D721Med (cell line): ENCODE data around the gene GSTCD.
"Not testable (repeated sequence)": the region's sequence is repeated elsewhere in the genome, so short reads cannot be mapped to it uniquely, and the experiment has no call there.

Source experiments
- DNase-seq: peaks from one replicate; pipeline ENCODE4 v3.0.0; 2011; ENCODE audit warnings: low spot score; ENCODE audit not compliant: insufficient read length
- FAIRE-seq: peaks from 2 replicates; lab custom pipeline; 2011; peaks lifted over from hg19 to GRCh38; lab: Jason Lieb, UNC
- TF ChIP-seq, protein P1 (sequence below): IDR thresholded peaks from 2 replicates; pipeline ENCODE4 v1.5.1; 2012; ENCODE audit warnings: mild to moderate bottlenecking, control low read depth; ENCODE audit not compliant: insufficient read depth; ENCODE audit errors: missing control alignments

The GSTCD gene

DNA sequence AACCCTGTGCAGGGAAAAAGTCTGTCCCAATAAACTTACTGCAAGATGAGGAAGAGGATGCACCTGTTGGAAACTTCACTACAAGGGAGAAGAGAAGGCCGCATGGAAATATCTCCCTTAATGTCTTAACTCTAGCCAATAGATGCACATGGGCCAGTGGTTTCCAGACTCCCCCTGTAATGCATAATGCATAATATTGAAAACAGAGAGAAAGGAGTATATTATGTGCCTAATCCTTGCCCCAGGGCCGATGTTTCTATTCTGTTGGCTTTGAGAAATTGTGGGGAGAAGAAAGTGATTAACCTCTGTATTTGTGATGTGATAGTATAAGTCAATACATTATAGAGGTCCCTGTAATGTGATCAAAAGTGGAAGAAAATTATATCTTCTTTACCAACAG, 37.3 kb upstream of the GSTCD start:
- TF ChIP-seq, protein P1, sequence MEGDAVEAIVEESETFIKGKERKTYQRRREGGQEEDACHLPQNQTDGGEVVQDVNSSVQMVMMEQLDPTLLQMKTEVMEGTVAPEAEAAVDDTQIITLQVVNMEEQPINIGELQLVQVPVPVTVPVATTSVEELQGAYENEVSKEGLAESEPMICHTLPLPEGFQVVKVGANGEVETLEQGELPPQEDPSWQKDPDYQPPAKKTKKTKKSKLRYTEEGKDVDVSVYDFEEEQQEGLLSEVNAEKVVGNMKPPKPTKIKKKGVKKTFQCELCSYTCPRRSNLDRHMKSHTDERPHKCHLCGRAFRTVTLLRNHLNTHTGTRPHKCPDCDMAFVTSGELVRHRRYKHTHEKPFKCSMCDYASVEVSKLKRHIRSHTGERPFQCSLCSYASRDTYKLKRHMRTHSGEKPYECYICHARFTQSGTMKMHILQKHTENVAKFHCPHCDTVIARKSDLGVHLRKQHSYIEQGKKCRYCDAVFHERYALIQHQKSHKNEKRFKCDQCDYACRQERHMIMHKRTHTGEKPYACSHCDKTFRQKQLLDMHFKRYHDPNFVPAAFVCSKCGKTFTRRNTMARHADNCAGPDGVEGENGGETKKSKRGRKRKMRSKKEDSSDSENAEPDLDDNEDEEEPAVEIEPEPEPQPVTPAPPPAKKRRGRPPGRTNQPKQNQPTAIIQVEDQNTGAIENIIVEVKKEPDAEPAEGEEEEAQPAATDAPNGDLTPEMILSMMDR = no peak
- FAIRE-seq = no peak
- no peak for DNase-seq

DNA sequence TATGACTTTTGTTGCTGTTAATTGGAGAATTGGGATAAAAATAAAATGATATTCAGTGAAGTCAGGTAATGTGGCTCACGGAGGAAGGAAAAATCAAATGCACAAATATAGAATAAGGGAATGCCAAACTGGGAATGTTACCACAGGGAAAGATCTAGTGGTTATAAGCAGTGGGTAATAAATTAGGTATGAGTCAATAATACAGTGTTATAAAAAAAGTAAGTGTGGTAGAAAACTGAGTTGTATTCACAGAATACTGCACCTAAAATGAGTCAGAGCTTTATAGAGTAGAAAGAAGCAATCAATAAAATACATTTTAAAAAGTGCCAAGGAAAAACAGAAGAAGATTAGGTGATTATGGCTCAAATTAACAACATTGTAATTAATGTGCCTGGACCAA, 34.6 kb upstream of the GSTCD start:
- TF ChIP-seq, protein P1 = no peak
- DNase-seq = no peak
- no peak for FAIRE-seq

DNA sequence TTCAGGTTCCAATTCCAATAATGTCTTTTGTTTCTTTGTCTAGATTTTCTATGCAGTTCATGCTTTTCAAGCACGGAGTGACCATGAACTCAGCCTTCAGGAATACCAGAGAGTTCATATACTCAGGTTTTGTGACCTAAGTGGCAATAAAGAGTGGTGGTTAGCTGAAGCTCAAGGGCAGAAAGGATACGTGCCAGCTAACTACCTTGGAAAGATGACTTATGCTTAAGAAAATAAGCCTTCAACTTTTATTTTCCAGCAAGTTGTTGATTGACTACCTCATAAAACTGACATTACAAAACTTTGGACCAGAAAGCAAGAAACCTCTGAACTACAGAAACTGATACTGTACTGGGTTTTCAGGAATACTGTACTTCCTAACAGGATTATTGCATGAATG, 30.9 kb upstream of the GSTCD start:
- no peak for FAIRE-seq
- TF ChIP-seq, protein P1 = no peak
- DNase-seq = no peak

DNA sequence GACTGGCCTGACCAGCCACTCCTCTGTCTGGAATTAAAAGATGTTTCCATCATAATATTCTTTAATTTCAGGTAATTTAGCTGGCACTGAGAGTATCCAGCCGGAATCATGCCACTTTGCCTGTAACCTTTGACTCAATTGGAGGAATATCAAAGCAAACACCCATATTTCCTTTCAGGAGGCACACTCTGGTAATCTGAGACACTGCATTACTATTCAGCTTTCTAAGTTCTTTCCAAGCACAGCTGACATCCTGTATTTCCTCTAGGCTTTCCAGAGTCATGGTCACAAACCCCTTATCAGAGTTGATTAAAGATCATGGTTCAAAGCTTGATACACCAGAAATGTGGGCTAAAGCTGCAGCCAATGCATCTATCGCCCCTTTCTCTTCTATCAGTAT, 29.4 kb upstream of the GSTCD start:
- DNase-seq (no peak), FAIRE-seq (no peak)
- TF ChIP-seq, protein P1 = no peak

DNA sequence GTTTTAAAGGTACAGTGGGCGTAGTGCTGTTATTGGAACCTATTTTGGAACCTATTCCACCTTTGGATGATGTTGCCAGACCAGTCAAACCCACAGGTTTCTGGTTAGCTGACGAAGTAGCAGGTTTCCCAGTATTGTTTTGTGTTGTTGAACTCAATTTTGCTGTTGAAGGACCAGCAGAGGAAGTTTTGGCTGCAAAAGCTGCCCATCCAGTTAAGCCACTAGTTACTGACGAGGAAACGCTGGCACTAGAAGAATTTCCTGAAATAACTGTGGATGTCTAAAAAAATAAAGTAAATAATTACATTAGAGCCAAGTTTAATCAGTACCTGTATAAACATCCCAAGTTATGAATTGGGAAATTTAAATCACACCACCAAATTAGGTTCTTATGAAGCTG, 25.5 kb upstream of the GSTCD start:
- FAIRE-seq (no peak), DNase-seq (no peak)
- TF ChIP-seq, protein P1 = no peak

DNA sequence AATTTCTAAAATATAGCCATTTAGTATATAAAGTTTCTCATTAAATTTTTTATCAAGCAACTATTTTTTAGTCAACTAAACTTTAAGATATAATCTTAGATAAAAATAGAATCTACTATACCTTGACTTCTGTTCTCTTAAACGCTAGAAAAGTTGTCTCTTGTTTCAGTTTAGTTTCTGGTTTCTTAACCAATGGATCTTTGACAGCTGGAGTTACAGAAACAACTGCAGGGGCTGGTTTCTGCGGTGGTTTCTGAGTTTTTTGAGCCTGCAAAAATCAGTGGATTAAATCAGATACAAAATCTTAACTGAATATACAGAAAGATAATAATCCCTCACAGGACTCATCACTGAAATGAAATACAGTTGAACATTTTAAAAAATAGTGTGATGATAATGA, 22.0 kb upstream of the GSTCD start:
- TF ChIP-seq, protein P1 = no peak
- FAIRE-seq (no peak), DNase-seq (no peak)

DNA sequence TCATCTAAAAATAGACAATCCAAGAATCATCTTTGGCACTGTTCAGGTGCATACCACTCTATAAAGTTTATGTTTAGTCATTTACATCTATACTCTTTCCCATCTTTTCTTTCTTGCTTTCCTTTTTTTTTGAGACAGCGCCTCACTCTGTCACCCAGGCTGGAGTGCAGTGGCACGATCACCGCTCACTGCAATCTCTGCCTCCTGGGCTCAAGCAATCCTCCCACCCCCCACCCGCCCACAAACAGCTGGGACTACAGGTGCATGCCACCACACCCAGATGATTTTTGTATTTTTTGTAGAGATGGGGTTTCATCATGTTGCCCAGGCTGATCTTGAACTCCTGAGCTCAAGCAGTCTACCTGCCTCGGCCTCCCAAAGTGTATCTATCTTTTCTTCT, 13.8 kb upstream of the GSTCD start:
- not testable (repeated sequence) for DNase-seq, FAIRE-seq

DNA sequence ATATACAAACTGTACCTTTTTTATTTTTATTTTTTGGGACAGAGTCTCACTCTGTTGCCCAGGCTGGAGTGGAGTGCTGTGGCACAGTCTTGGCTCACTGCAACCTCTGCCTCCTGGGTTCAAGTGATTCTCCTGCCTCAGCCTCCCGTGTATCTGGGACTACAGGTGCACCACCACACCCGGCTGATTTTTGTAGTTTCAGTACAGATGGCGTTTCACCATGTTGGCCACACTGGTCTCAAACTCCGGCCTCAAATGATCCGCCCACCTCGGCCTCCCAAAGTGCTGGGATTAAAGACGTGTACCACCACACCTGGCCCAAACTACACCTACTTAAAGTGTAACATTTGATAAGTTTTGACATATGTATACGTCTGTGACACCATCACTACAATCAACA, 12.8 kb upstream of the GSTCD start:
- FAIRE-seq, DNase-seq: not testable (repeated sequence)
